GM23338 (cell line): ENCODE data around the gene FOXN4. TPM values are rescaled to one million over a fixed set of nuclear protein-coding genes. Genes with fewer than 3 reads are reported as not detected.

Experiments
- ATAC-seq: fragments of 200-7000 bp; cut with Tn5 transposase; 3 replicates; pipeline ENCODE4 v1.9.1; 2020
- DNase-seq: peaks from one replicate; pipeline ENCODE4 v3.0.0-alpha.2; 2015; ENCODE audit warnings: low spot score
- H2AFZ ChIP-seq: fragments of 200-600 bp; sonication (generic); 2 replicates; pipeline ENCODE4 v1.8.0; 2016; ENCODE audit warnings: antibody characterized with exemption, mild to moderate bottlenecking, moderate library complexity
- H3F3A ChIP-seq: fragments of 200-600 bp; sonication (generic); replicated peaks from 2 replicates; pipeline ENCODE4 v1.8.0; 2017; ENCODE audit warnings: antibody characterized with exemption, mixed run types, low read depth
- H3K27ac ChIP-seq: fragments of 200-600 bp; sonication (generic); 2 replicates; pipeline ENCODE4 v1.6.1; 2016; ENCODE audit warnings: low read depth
- H3K27me3 ChIP-seq: fragments of 200-600 bp; sonication (generic); 2 replicates; pipeline ENCODE4 v1.8.0; 2016; ENCODE audit warnings: mild to moderate bottlenecking, mixed run types, moderate library complexity; ENCODE audit not compliant: insufficient read depth
- H3K36me3 ChIP-seq: fragments of 200-600 bp; sonication (generic); 2 replicates; pipeline ENCODE4 v1.8.0; 2016; ENCODE audit warnings: mild to moderate bottlenecking; ENCODE audit not compliant: insufficient read depth
- H3K4me1 ChIP-seq: fragments of 200-600 bp; sonication (generic); 2 replicates; pipeline ENCODE4 v1.8.0; 2016; ENCODE audit warnings: mild to moderate bottlenecking, moderate library complexity; ENCODE audit not compliant: insufficient read depth
- H3K4me2 ChIP-seq: fragments of 200-600 bp; sonication (generic); 2 replicates; pipeline ENCODE4 v1.7.1; 2017; ENCODE audit warnings: mixed run types
- H3K4me3 ChIP-seq: fragments of 200-600 bp; sonication (generic); 2 replicates; pipeline ENCODE4 v1.6.1; 2016; ENCODE audit warnings: mixed run types
- H3K79me2 ChIP-seq: fragments of 200-600 bp; sonication (generic); replicated peaks from 2 replicates; pipeline ENCODE4 v1.8.0; 2017; ENCODE audit warnings: mild to moderate bottlenecking; ENCODE audit not compliant: insufficient read depth
- H3K9me2 ChIP-seq: fragments of 200-600 bp; sonication (generic); 2 replicates; pipeline ENCODE4 v1.8.0; 2017; ENCODE audit not compliant: insufficient read depth
- H4K20me1 ChIP-seq: fragments of 200-600 bp; sonication (generic); replicated peaks from 2 replicates; pipeline ENCODE4 v1.8.0; 2017; ENCODE audit warnings: mild to moderate bottlenecking; ENCODE audit not compliant: insufficient read depth
- H3K27ac Mint-ChIP-seq: 2 replicates; pipeline ENCODE4 v1.8.0; 2020; ENCODE audit warnings: inconsistent platforms, mild to moderate bottlenecking, moderate library complexity, mixed read lengths
- H3K27me3 Mint-ChIP-seq: 3 replicates; pipeline ENCODE4 v1.8.0; 2022; ENCODE audit warnings: low read depth, mild to moderate bottlenecking, moderate library complexity, mixed read lengths, inconsistent platforms; ENCODE audit not compliant: insufficient read depth, poor library complexity
- H3K36me3 Mint-ChIP-seq: 3 replicates; pipeline ENCODE4 v1.8.0; 2021; ENCODE audit warnings: low read depth, mild to moderate bottlenecking, inconsistent platforms, moderate library complexity, mixed read lengths
- H3K4me1 Mint-ChIP-seq: 3 replicates; pipeline ENCODE4 v1.8.0; 2020; ENCODE audit warnings: mild to moderate bottlenecking, inconsistent platforms, mixed read lengths
- H3K4me3 Mint-ChIP-seq: 3 replicates; pipeline ENCODE4 v1.8.0; 2021; ENCODE audit warnings: moderate library complexity, mild to moderate bottlenecking, inconsistent platforms, mixed read lengths
- H3K9me3 Mint-ChIP-seq: 3 replicates; pipeline ENCODE4 v1.8.0; 2020; ENCODE audit warnings: moderate library complexity, mild to moderate bottlenecking, inconsistent platforms, mixed read lengths
- CTCF ChIP-seq, 2 experiments: fragments of 200-600 bp in 1 of 2; sonication (generic) in 1 of 2; conservative IDR thresholded peaks; 2 replicates each; pipeline versions ENCODE4 v1.5.1 to v1.6.1; 2016 to 2017; ENCODE audit warnings: antibody characterized with exemption in 2 of 2, low read depth in 2 of 2, mild to moderate bottlenecking in 2 of 2, moderate library complexity in 1 of 2
- ETS1 ChIP-seq: IDR thresholded peaks from 2 replicates; pipeline ENCODE4 v1.6.1; 2016; ENCODE audit warnings: antibody characterized with exemption
- EZH2 ChIP-seq: fragments of 200-600 bp; sonication (generic); IDR thresholded peaks from one replicate; pipeline ENCODE4 v1.8.0; 2017; ENCODE audit warnings: antibody characterized with exemption, mild to moderate bottlenecking, low read depth; ENCODE audit not compliant: unreplicated experiment
- EZH2phosphoT487 ChIP-seq: fragments of 200-600 bp; sonication (generic); IDR thresholded peaks from one replicate; pipeline ENCODE4 v1.8.1; 2018; ENCODE audit warnings: antibody characterized with exemption; ENCODE audit not compliant: unreplicated experiment
- JUNB ChIP-seq: IDR thresholded peaks from one replicate; pipeline ENCODE4 v1.6.1; 2016; ENCODE audit warnings: antibody characterized with exemption; ENCODE audit not compliant: unreplicated experiment
- NANOG ChIP-seq: IDR thresholded peaks from 2 replicates; pipeline ENCODE4 v1.6.1; 2016; ENCODE audit warnings: antibody characterized with exemption, borderline replicate concordance
- POLR2AphosphoS5 ChIP-seq: IDR thresholded peaks from 2 replicates; pipeline ENCODE4 v1.6.1; 2016; ENCODE audit warnings: antibody characterized with exemption, low read depth
- REST ChIP-seq: IDR thresholded peaks from one replicate; pipeline ENCODE4 v1.6.1; 2018; ENCODE audit warnings: antibody characterized with exemption; ENCODE audit not compliant: unreplicated experiment
- ZNF114 ChIP-seq: fragments of 250-450 bp; sonication (Bioruptor Pico); IDR thresholded peaks from 2 replicates; pipeline ENCODE4 v1.5.0; 2020; ENCODE audit warnings: mild to moderate bottlenecking, moderate library complexity
- ZNF462 ChIP-seq: fragments of 250-450 bp; sonication (Bioruptor Pico); IDR thresholded peaks from 2 replicates; pipeline ENCODE4 v1.5.0; 2020; ENCODE audit warnings: mild to moderate bottlenecking, moderate library complexity
- polyA plus RNA-seq: library from polyadenylated mRNA; unstranded; fragments of >200 nt; fragmentation: Nextera tagmentation; extraction: Ambion mirVana; gene quantifications from 2 replicates; pipeline ENCODE4 v1.2.1, GENCODE V29; 2016
- total RNA-seq: library from RNA; depleted of rRNA; stranded (reverse); fragments of >200 nt; shearing (Covaris generic); gene quantifications from 2 replicates; pipeline ENCODE4 v1.2.3, GENCODE V29; 2014

The FOXN4 gene
- total and polyA plus RNA-seq, 2 experiments from 2014 or later: 0.35 to 0.47 TPM

- H3K27ac Mint-ChIP-seq: no peak overlapping the region
- Histone ChIP-seq H3F3A (no peaks in the 10 kb centered on the region), H3K36me3 (no peaks in the 10 kb centered on the region), H3K4me2 (no peak overlapping the region), H3K27ac (no peak overlapping the region), H3K27me3 (no peaks in the 10 kb centered on the region), H4K20me1 (no peaks in the 10 kb centered on the region), H2AFZ (no peak overlapping the region), H3K4me1 (no peaks in the 10 kb centered on the region; the same call in 1 of the 2 replicates), H3K79me2 (no peaks in the 10 kb centered on the region), H3K9me2 (no peaks in the 10 kb centered on the region), H3K4me3 (no peak overlapping the region)
- H3K36me3 Mint-ChIP-seq: no peaks in the 10 kb centered on the region
- DNase-seq (no peak), ATAC-seq (no peak)
- peaks cover 10% of the 10 kb centered on the region for H3K27me3 Mint-ChIP-seq
- H3K4me1 Mint-ChIP-seq: peaks cover 13% of the 10 kb centered on the region
- H3K9me3 Mint-ChIP-seq: no peaks in the 10 kb centered on the region
- no peak overlapping the region for H3K4me3 Mint-ChIP-seq
- no peak for TF ChIP-seq CTCF (conservative IDR thresholded peaks at IDR 0.05; ENCODE audit: low read depth in 2 of 2)
- no peak for TF ChIP-seq REST
- TF ChIP-seq ZNF114: no peak
- no peak for TF ChIP-seq JUNB
- TF ChIP-seq EZH2: no peak
- no peak for TF ChIP-seq ZNF462
- TF ChIP-seq EZH2phosphoT487: no peak
- TF ChIP-seq NANOG: no peak
- TF ChIP-seq ETS1: no peak
- TF ChIP-seq POLR2AphosphoS5: no peak
Measured at GRCh38 chr12:109293106-109293505, 16.0 kb downstream of the FOXN4 start.
